8988T (cell line): ENCODE measurements around the gene QPCT.
"Not testable (repeated sequence)": the region's sequence is repeated elsewhere in the genome, so short reads cannot be mapped to it uniquely, and the experiment has no call there.

Experiments used
- DNase-seq: peaks from one replicate; pipeline ENCODE4 v3.0.0; 2011

QPCT gene

DNA sequence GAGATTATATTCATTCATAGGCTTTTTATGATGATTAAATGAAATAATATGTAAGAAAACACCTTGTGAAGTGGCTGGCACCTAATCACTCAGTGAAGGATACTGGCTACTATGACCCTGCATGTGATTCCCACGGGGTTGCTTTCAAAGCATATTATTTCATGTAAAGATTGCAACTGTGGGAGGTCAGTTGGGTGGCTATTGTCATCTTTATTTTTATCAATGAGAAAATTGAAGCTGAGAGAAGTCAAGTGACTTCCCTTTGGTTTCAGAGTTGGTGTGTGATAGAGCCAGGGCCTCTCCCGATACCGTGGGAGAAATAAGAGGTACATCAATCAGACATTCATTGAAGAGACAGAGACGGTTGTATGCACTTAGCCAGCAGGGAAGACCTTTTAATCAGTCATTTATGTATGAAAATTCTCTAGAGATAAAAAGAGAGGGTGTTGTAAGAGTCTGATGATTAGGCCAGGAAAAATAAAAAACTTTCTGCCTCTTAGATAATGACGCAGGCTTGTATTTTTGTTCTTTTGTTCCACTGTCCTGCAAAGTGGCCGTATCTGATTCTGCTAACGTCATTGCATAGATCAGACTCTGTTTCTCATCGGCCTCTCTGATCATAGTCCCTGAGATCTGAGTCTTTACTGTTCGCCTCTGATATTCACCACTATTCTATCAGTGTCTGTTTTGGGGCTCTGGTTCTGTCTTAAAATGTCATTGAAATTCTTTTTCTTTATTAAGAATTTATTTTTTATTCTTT lies 50.5 kb downstream of the QPCT start:
- no peak for DNase-seq

DNA sequence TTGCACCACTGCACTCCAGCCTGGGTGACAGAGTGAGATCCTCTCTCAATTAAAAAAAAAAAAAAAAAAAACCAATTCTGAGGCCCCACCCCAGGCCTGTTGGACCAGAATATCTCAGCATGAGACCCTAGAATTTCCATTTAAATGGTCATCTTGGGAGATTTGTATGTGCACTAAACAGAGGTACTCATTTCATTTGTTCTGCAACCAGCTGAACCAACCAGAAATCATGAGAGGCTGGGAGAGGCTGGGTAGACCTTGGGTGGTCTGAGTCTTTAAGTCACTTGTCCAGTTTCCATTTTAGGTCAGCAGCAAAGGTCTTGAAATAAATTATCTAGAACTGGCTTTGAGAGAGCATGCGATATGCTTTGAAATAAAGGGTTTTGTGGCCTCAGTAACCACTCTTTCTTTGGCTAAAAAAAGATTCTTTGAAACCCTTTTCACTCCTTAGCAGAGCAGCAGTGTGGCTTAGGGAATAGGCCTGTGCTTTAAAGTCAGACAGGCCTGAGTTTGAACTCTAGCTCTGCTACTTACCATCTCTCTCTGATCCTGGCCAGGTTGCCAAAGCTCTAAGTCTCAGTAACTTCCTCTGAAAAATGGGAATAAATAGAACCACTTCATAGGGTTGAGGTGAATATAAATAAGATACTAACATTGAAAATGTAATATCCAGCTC lies 52.6 kb downstream of the QPCT start:
- no peak for DNase-seq

DNA sequence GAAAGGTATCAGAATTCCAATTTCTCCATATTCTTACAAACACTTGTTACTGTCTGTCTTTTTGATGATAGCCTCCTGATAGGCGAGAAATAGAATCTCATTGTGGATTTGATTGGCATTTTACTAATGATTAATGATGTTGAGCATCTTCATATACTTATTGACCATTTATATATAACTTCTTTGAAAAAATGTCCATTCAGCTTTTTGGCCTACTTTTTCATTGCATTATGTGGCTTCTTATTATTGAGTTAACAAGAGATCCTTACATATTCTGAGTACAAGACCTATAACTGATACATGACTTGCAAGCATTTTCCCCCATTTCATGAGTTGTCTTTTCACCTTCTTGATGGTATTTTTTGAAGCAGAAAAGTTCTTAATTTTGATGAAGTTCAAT lies 54.6 kb downstream of the QPCT start:
- no peak for DNase-seq

DNA sequence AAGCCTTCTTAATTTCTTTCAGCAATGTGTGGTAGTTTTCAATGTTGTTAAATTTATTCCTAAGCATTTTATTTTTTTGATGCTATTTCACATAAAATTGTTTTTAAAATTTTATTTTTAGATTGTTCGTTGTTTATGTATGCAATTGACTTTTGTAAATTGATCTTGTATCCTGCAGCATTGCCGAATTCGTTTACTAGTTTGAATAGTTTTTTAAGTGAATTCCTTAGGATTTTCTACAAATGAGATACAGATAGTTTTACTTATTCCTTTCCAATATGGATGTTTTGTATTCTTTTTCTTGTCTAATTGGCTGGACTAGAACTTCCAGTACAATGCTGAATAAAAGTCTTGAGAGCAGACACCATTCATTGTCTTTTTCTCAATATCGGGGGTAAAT lies 55.6 kb downstream of the QPCT start:
- no peak for DNase-seq

DNA sequence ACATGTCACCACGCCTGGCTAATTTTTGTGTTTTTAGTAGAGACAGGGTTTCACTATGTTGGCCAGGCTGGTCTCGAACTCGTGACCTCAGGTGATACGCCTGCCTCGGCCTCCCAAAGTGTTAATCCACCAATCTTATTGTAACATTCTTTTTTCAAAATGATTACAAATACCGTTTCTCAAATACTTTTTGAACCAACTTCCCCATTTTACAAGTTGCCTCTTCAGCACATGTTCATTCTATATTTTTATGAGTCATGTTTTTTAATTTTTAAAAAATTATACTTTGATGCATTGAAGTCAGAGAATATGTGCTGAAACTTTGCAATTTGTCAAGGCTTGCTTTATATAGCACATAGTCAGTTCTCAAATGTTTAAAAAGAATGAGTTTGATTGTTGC lies 58.2 kb downstream of the QPCT start:
- DNase-seq, result no peak

DNA sequence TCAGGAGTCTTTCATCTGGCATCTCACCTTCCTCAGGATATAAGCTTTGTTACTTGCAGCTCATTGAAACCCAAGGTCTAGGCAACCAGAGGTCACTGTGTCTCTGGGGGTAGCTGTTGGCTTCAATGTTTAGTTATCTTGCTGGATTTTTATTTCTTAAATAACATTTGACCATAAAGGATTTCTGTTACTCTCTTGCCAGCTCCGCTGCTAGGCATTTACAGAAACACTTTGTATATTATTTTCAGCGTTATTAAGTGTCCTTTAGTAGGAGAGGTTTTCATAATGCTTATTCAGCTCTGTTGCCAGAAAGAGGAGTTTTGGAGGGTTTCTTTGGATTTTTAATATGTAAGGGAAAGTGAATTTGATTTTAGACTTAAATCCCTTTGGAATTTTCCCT lies 61.4 kb downstream of the QPCT start:
- DNase-seq, result no peak

DNA sequence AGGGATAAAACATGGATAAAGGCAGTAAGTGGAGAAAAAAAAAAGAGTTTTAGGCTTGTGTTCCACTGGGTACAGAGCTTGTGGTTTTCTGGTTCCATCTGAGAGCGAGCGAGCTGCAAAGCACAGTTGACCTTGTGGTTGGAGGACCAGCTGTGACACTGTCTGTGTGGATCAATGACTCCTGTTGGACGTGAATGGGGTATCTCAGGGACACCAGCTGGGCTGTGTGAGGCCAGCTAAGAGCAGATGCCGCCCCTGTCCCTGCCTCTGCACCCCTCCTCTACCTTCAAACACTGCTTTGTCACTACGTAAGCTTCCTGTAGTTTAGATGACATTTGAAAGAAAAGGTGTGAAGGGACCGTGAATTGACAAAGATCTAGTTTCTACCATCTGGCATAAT lies 67.8 kb downstream of the QPCT start:
- DNase-seq, result no peak

DNA sequence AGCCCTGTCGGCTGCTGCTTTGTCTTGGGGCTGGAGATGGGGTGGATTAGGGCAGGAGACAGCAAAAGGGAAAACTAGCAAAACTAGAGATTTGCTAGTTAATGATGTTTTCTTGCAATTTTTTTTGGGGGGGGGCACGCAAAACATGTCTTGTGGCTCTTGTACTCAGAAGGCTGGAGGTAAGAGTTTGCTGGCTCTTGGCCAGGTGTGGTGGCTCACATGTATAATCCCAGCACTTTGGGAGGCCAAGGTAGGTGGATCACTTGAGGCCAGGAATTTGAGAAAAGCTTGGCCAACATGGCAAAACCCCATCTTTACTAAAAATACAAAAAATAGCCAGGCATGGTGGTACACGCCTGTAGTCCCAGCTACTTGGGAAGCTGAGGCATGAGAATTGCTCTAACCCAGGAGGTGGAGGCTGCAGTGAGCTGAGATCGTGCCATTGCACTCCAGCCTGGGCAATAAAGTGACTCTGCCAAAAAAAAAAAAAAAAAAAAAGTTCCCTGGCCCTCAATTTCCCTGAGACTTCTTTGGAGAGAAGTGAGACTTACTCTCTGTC lies 69.6 kb downstream of the QPCT start:
- not testable (repeated sequence) for DNase-seq

DNA sequence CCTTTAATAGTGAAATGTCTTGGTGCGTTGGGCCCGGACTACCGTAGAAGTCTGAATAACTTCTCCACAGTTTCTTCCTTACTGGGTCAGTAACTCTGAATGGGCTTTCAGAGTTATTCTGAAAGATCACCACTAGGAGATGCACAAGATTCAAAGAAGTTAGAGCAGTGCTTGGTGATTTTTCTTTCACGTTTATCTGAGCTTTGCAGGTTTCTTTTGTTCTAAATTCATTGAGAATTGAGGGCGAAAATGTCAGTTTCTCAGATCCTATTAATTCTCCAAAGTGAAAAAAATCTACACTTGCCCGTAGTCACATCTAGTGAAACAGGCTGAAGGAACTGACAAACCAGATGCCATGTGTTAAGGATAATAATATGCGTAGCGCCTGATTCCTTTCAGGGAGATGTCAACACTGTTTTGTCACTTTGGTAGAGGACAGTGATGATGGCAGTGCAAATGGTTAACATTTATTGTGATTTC lies 70.1 kb downstream of the QPCT start:
- no peak for DNase-seq

DNA sequence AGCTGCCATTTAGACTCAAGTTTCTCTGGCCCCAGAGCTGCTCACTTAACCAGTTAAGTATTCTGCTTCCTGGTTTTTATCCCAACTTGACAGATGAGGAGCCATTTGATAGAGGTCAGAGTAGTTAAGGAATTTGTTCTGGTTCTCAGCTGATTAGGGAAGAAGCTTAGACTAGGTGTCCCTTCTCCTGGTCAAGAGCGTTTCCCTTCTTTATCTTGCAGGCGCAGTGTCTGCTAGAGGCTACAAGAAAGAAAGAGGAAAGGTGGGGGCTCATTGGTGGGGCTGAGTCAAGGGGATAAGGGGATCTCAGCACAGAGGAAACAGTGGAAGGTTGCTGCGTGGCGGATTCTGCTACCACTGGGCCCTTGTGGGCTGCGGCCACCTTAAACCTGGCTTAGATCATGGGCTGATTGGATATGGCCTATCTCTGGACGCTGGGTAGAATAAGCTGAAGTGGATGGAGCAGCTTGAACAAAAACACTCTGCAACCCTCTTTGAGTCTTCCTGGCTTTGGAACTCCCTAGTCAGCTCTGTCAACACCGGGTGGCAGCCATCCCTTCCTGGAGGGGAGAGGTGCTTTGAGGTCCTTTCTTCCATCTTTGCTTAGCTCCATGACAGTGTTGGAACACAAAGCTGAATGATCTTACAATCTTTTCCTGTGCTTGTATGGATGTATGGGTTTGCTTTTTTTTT lies 70.8 kb downstream of the QPCT start:
- DNase-seq, result no peak

DNA sequence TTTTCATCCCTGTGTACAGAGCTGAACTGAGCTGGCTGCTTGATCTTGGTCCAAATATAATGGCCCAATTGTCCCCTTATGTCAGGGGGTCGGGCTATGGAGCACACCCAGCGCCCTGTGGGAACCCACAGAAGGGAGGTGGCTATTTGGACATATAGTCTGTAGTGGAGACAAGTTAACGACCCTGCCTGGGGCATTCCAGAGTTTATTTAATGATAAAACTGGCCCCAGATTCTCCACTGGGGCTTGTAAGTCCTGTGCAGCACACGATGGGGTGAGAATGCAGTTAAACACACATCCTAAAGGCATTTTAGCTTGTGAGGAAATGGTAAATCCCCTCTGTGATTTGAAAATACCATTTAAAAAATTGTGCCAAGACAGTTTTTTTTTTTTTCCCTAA lies 72.9 kb downstream of the QPCT start:
- no peak for DNase-seq

DNA sequence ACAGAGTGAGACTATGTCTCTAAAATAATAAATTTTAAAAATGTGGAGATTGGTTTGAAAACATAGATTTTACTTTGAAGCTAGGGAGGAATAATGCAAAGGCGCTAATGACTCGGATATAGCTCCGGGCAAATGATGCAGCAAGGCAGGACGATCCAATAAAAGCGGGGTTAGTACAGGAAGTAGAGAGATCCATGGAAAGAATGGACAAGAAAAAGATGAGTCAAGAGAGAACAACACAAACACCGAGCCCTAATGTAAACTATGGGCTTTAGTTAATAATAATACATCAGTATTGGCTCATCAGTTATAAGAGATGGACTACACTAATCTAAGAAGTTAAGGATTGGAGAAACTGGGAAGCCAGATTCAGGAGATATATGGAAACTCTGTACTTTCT lies 74.5 kb downstream of the QPCT start:
- no peak for DNase-seq

DNA sequence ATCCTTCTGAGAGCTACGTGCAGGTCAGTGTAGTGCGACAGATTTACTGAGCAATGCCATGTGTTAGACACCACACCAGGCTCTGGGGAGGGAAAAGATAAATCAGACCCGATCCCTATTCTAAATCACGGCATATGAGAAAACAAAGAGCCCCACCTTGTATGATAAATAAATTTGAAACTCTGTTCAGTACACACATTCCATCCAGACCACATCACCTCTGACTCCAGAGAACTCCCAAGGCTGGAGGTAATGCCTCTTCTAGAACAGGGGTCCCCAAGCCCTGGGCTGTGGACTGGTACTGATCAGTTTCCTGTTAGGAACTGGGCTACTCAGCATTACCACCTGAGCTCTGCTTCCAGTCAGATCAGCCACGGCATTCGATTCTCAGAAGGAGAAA lies 77.3 kb downstream of the QPCT start:
- DNase-seq, result no peak

DNA sequence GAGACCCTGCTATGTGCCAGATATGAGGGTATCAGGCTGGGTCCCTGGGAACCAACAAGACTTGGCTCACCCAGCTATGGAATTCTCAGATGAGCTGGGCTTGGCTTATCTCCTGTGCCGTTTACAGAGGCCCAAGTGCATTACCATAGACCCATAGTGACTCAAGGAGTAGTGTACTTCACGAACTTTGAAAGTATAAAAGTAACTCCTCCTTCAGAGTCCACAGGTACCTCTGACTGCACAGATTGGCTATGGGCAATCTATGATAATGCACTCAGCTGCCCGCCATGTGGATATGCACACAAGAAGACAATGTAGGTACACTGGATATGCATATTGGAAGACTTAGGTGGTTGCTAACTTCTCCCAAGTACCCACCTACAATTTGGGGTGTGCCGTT lies 78.4 kb downstream of the QPCT start:
- DNase-seq, result no peak
